Measurements from ENCODE around the gene SNED1.

- TF ChIP-seq E2F1 (CRISPR knock-in tag; IDR thresholded peaks at IDR 0.05) (no peak), SP1 (CRISPR knock-in tag; conservative IDR thresholded peaks at IDR 0.05) (no peak), GTF2I (CRISPR knock-in tag; conservative IDR thresholded peaks at IDR 0.05) (no peak)
- TF ChIP-seq, protein P1, sequence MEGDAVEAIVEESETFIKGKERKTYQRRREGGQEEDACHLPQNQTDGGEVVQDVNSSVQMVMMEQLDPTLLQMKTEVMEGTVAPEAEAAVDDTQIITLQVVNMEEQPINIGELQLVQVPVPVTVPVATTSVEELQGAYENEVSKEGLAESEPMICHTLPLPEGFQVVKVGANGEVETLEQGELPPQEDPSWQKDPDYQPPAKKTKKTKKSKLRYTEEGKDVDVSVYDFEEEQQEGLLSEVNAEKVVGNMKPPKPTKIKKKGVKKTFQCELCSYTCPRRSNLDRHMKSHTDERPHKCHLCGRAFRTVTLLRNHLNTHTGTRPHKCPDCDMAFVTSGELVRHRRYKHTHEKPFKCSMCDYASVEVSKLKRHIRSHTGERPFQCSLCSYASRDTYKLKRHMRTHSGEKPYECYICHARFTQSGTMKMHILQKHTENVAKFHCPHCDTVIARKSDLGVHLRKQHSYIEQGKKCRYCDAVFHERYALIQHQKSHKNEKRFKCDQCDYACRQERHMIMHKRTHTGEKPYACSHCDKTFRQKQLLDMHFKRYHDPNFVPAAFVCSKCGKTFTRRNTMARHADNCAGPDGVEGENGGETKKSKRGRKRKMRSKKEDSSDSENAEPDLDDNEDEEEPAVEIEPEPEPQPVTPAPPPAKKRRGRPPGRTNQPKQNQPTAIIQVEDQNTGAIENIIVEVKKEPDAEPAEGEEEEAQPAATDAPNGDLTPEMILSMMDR (IDR thresholded peaks at IDR 0.05), result no peak
Measured at GRCh38 chr2:241003830-241004564, 5.6 kb downstream of the SNED1 start.
